ENCODE results near the gene NEUROD4. TPM values are rescaled to one million over a fixed set of nuclear protein-coding genes. Genes with fewer than 3 reads are reported as not detected.

The NEUROD4 gene, protein sequence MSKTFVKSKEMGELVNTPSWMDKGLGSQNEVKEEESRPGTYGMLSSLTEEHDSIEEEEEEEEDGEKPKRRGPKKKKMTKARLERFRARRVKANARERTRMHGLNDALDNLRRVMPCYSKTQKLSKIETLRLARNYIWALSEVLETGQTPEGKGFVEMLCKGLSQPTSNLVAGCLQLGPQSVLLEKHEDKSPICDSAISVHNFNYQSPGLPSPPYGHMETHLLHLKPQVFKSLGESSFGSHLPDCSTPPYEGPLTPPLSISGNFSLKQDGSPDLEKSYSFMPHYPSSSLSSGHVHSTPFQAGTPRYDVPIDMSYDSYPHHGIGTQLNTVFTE
- 1.6 and 3.3 TPM in 2 replicates for total RNA-seq (ENCODE audit: low replicate concordance)
- long read RNA-seq, partial matches to known transcripts, result 0 of 2 reads
- long read RNA-seq, other reads (novel, unspliced or antisense), result 1 of 2 reads

DNA sequence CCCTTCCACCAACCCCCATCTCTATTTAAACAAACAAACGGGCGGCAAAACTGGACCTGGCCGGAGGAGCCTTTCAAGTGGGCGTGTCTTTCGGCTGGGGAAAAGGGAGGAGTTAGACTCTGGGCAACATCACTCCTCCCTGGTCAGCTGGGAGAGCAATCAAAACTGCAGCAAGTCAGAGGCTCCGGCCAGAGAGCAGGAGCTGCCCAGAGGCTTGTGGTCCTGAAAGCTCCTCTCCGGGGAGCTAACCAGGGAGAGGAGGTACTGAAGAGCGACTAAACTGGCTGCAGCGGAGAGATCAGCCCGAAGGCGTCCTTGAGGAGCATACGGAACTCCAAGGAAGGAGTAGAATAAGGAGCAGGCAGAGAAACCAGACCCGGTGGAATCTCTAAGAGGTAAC is at the start of gene NEUROD4:
Gene NEUROD4 (plus strand): TSS at position 191 of the 400 bp plus-strand sequence. CDS start 6,466 bp downstream, outside the sequence.
- peaks cover 3% of the 10 kb centered on the region for H3K4me1 Mint-ChIP-seq (ENCODE audit: unreplicated experiment)
- peaks cover 40% of the 10 kb centered on the region for H3K27me3 Mint-ChIP-seq
- no peaks in the 10 kb centered on the region for H3K9me3 Mint-ChIP-seq
- TF ChIP-seq, protein P1, sequence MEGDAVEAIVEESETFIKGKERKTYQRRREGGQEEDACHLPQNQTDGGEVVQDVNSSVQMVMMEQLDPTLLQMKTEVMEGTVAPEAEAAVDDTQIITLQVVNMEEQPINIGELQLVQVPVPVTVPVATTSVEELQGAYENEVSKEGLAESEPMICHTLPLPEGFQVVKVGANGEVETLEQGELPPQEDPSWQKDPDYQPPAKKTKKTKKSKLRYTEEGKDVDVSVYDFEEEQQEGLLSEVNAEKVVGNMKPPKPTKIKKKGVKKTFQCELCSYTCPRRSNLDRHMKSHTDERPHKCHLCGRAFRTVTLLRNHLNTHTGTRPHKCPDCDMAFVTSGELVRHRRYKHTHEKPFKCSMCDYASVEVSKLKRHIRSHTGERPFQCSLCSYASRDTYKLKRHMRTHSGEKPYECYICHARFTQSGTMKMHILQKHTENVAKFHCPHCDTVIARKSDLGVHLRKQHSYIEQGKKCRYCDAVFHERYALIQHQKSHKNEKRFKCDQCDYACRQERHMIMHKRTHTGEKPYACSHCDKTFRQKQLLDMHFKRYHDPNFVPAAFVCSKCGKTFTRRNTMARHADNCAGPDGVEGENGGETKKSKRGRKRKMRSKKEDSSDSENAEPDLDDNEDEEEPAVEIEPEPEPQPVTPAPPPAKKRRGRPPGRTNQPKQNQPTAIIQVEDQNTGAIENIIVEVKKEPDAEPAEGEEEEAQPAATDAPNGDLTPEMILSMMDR (conservative IDR thresholded peaks at IDR 0.05), result no peak
- H3K36me3 Mint-ChIP-seq, result no peaks in the 10 kb centered on the region
- peak within 1 kb of the TSS; percentile 63 for H3K4me3 Mint-ChIP-seq
- peak; percentile 72 for DNase-seq (ENCODE audit: extremely low spot score, unreplicated experiment)
- H3K27ac Mint-ChIP-seq, result no peak within 1 kb of the TSS

DNA sequence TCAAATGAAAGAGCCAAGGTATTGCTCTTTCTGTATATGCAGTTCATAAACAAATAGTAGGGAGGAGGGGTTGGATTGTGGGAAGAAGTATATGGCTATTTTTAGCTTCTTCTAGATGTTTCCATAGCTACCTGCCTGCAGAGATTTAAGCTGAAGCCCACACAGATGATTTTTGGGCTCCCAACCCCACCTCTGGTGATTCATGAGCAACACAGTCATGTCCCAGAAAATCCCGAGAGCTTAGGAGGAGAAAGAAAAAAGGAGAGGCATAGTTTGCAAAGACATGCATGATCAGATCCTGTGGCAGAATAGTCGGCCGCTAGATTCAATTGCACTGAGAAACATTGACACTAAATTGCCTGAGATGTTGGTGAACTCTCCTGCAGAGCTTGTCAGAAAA is 49.0 kb upstream of the NEUROD4 start:
- Mint-ChIP-seq H3K27ac (no peak overlapping the region), H3K27me3 (peaks cover 21% of the 10 kb centered on the region), H3K9me3 (no peaks in the 10 kb centered on the region), H3K4me1 (ENCODE audit: unreplicated experiment) (no peaks in the 10 kb centered on the region), H3K4me3 (no peak overlapping the region), H3K36me3 (no peaks in the 10 kb centered on the region)
- DNase-seq (ENCODE audit: extremely low spot score, unreplicated experiment), result no peak
- TF ChIP-seq, protein P1 (conservative IDR thresholded peaks at IDR 0.05), result no peak

DNA sequence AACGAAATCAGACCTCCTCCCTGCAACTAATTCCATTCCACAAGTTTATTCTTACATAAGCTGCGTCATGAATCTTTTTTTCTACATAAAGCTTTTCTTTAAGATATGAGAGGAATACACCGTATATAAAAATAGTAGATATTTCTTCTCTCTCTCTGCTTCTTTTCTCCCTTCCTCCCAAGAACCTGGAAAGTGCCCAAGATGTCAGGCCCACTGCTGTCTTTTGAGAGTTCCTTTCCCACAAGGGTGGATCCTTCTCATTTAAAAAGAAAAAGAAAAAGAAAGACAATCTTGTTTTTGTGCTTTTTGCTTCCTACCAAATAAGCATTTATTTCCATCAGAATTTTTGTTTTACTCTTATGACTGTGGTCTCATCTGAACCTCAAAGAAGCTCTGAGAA is 46.2 kb upstream of the NEUROD4 start:
- H3K27me3 Mint-ChIP-seq, result peaks cover 18% of the 10 kb centered on the region
- no peaks in the 10 kb centered on the region for H3K36me3 Mint-ChIP-seq
- H3K4me3 Mint-ChIP-seq, result no peak overlapping the region
- no peak for DNase-seq (ENCODE audit: extremely low spot score, unreplicated experiment)
- no peaks in the 10 kb centered on the region for H3K9me3 Mint-ChIP-seq
- TF ChIP-seq, protein P1 (conservative IDR thresholded peaks at IDR 0.05), result no peak
- H3K27ac Mint-ChIP-seq, result no peak overlapping the region
- no peaks in the 10 kb centered on the region for H3K4me1 Mint-ChIP-seq (ENCODE audit: unreplicated experiment)

DNA sequence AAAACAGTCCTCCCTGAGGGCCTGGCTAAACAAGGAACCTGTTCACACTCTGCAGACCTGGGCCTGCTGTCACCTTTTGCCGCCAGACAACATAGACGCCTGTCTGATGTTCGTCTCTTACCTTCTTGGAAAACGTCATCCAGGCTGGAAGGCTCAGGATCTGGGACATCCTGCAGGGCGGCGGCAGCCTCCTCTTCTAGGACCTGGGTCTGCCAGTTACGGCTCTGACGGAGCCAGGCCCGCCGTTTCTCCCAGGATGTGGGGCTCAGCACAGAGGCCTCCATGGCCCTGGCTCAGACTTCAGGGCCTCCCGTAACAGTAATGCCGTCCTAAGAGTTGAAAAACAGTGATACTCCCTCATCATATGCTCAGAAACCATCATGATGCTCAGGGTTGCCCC is 45.5 kb upstream of the NEUROD4 start:
- no peaks in the 10 kb centered on the region for H3K9me3 Mint-ChIP-seq
- H3K27me3 Mint-ChIP-seq, result peaks cover 20% of the 10 kb centered on the region
- no peaks in the 10 kb centered on the region for H3K4me1 Mint-ChIP-seq (ENCODE audit: unreplicated experiment)
- no peaks in the 10 kb centered on the region for H3K36me3 Mint-ChIP-seq
- DNase-seq (ENCODE audit: extremely low spot score, unreplicated experiment), result no peak
- no peak overlapping the region for H3K4me3 Mint-ChIP-seq
- TF ChIP-seq, protein P1 (conservative IDR thresholded peaks at IDR 0.05), result no peak
- no peak overlapping the region for H3K27ac Mint-ChIP-seq

DNA sequence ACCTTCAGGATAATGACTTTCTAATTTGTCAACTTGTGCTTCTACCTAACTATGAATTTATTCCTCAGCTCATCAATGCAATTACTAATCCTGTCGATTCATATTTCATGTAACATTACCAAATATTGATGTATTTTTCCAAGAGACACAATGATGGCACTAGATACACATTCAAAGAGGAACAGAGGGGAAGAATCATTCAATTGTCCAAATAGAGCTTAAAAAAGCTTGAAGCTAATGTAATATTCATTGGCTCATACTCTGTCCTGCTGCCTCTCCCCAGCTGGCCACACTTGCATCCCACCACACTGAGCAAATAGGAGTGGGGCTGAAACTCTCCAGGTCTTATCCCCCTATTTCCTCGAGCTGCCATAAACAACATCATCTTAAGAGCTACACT is 44.5 kb upstream of the NEUROD4 start:
- Mint-ChIP-seq H3K27ac (no peak overlapping the region), H3K36me3 (no peaks in the 10 kb centered on the region), H3K9me3 (no peaks in the 10 kb centered on the region), H3K4me1 (ENCODE audit: unreplicated experiment) (no peaks in the 10 kb centered on the region), H3K27me3 (peaks cover 20% of the 10 kb centered on the region), H3K4me3 (no peak overlapping the region)
- TF ChIP-seq, protein P1 (conservative IDR thresholded peaks at IDR 0.05), result no peak
- no peak for DNase-seq (ENCODE audit: extremely low spot score, unreplicated experiment)
